Subcutaneous abdominal adipose tissue (tissue), 5 donors: Measurements from ENCODE around the gene IL34.
"Not testable (repeated sequence)": the region's sequence is repeated elsewhere in the genome, so short reads cannot be mapped to it uniquely, and the experiment has no call there.

Experiments
- H3K27ac ChIP-seq: one replicate; pipeline ENCODE4 v1.7.0; 2013; ENCODE audit warnings: low read depth, mild to moderate bottlenecking, inconsistent platforms, low read length, moderate library complexity
- H3K27me3 ChIP-seq, 5 donors: one replicate each; pipeline ENCODE4 v1.7.0; 2013; ENCODE audit warnings: low read length in 5 of 5, inconsistent platforms in 1 of 5; ENCODE audit not compliant: control insufficient read depth in 5 of 5, insufficient read depth in 4 of 5
- H3K36me3 ChIP-seq, 5 donors: one replicate each; pipeline ENCODE4 v1.7.0; 2013; ENCODE audit warnings: low read length in 5 of 5; ENCODE audit not compliant: control insufficient read depth in 5 of 5, insufficient read depth in 5 of 5
- H3K4me1 ChIP-seq, 5 donors: one replicate each; pipeline ENCODE4 v1.7.0; 2013; ENCODE audit warnings: low read length in 5 of 5, mild to moderate bottlenecking in 3 of 5, moderate library complexity in 1 of 5; ENCODE audit not compliant: control insufficient read depth in 5 of 5, insufficient read depth in 5 of 5
- H3K4me3 ChIP-seq, 5 donors: one replicate each; pipeline ENCODE4 v1.7.0; 2013; ENCODE audit warnings: low read length in 5 of 5, low read depth in 1 of 5
- H3K9ac ChIP-seq, 5 donors: one replicate each; pipeline ENCODE4 v1.7.0; 2013; ENCODE audit warnings: low read length in 5 of 5, mild to moderate bottlenecking in 4 of 5, moderate library complexity in 3 of 5
- H3K9me3 ChIP-seq, 5 donors: one replicate each; pipeline ENCODE4 v1.7.0; 2013; ENCODE audit warnings: low read length in 5 of 5; ENCODE audit not compliant: control insufficient read depth in 5 of 5
- donor health status: healthy.
- donor health status: healthy.
- donor health status: healthy.
- donor health status: healthy.
- donor health status: healthy.

The IL34 gene

DNA sequence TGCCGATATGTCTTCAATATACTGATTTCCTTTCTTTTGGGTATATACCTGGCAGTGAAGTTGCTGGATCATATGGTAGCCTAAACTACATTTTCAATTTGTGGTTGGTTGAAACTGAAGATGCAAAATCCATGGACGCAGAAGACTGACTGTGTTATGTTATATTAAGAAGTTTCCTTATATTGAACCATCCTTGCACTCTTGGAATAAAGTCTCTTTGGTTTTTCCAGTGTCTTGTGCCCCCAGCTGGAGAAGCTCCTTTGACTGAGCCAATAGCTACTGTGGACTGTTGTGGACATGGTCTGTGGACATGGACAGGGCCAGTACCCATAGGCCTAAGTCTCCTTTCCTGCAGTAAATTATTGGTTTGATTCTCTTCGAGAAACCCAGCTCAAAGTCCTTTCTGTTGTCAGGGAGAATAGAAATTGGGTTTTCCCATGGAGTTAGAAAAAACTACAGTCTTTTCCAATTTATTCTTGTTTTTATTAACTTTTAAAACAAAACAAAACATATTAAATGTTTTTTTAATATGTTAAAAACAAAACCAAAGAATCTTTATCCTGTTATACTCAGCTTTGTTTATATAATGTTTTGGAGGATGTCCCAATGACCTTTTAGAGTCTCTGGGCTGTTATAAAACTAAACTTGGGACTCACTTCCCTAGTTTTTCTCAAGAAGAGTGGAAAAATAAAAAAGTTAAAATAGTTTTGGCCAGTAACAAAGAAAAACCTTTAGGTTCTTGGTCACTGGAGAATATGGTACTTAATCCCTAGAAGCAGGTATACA, 15.2 kb upstream of the IL34 start:
- no peaks in the 10 kb centered on the region for H3K27me3 ChIP-seq
- H3K4me1 ChIP-seq, result no peaks in the 10 kb centered on the region
- no peak overlapping the region for H3K27ac ChIP-seq
- no peaks in the 10 kb centered on the region for H3K36me3 ChIP-seq
- peaks cover 0 to 7% (median 4%) of the 10 kb centered on the region in 5 donors for H3K9me3 ChIP-seq
- H3K9ac ChIP-seq, result no peak overlapping the region
- no peak overlapping the region for H3K4me3 ChIP-seq

- Histone ChIP-seq H3K27ac (no peak overlapping the region), H3K36me3 (no peaks in the 10 kb centered on the region), H3K4me1 (no peaks in the 10 kb centered on the region), H3K27me3 (no peaks in the 10 kb centered on the region), H3K9ac (no peak overlapping the region), H3K9me3 (peaks cover 0 to 7% (median 4%) of the 10 kb centered on the region in 5 donors), H3K4me3 (no peak overlapping the region)
Measured at GRCh38 chr16:70632273-70632672, 14.1 kb upstream of the IL34 start.

GRCh38 chr16:70633617-70634016, 12.7 kb upstream of the IL34 start:
- H3K27me3 ChIP-seq, H3K36me3 ChIP-seq, H3K9me3 ChIP-seq, H3K27ac ChIP-seq, H3K4me1 ChIP-seq, H3K4me3 ChIP-seq, H3K9ac ChIP-seq: not testable (repeated sequence)

DNA sequence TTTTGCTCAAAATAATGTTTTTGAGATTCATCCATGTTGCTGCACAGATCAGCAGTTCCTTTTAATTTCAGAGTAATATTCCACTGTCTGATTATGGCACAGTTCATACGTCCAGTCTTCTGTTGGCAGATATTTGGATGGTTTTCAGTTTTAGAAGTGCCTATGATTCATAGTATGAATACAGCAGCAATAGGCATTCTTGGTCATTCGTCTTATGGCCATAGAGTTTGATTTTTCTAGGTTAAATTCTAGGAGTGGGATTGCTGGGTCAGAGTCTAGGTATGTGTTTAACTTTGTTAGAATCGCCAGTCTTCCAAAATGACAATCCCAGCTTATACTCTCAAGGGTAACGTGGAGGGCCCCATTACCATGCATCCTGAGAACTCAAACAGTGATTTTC, 11.5 kb upstream of the IL34 start:
- H3K27ac ChIP-seq, result no peak overlapping the region

GRCh38 chr16:70635336-70636016, 10.9 kb upstream of the IL34 start:
- Histone ChIP-seq H3K4me3 (no peak overlapping the region), H3K36me3 (no peaks in the 10 kb centered on the region), H3K9ac (no peak overlapping the region), H3K4me1 (peaks cover 0 to 7% (median 5%) of the 10 kb centered on the region in 5 donors), H3K9me3 (peaks cover 0 to 7% (median 4%) of the 10 kb centered on the region in 5 donors), H3K27ac (no peak overlapping the region), H3K27me3 (no peaks in the 10 kb centered on the region)

More for the DNA sequence above, 11.5 kb upstream of the IL34 start:
- Histone ChIP-seq H3K9me3 (peaks cover 0 to 7% (median 4%) of the 10 kb centered on the region in 5 donors), H3K27me3 (no peaks in the 10 kb centered on the region), H3K4me1 (peaks cover 0 to 7% (median 5%) of the 10 kb centered on the region in 5 donors), H3K36me3 (no peaks in the 10 kb centered on the region), H3K4me3 (no peak overlapping the region), H3K9ac (no peak overlapping the region)

DNA sequence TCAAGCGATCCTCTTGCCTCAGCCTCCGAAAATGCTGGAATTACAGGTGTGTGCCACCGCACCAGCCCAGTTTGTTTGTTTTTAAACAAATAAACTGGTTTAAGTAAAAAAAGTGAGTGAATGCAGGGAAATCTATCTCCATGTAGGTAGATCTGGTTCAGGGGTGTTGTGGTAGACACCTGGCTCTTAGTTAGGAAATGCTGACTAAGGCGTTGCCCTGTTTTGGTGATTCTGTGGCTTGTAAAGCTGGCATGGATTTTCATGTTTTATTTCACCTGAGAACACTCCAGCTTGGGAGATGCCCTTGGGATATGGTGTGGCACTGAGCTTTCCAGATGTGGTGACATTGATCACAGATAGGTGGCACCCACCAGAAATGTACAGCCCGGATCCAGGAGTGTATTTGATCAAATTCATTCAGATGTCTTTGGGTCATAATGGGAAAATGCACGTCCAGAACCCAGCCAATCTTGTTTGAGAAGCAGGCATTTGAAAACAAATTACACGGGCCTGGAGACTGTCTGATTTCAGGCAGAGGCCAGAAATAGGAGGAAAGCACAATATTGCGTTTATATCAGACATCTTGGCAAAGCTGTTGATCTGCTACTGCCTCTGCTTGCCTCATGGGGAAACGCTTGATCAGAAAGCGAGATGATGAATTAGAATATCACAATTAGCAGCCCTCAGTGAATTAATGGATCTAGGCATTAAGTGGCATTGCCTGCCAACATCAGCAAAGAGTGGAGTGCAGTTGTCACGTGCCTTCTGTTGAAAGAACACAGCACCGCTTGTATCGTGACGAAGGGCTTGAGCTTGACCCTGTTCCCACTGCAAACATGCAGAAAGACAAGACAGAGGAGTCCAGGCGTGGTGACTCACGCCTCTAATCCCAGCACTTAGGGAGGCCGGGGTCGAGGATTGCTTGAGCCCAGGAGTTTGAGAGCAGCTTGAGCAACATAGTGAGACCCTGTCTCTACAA, 7.3 kb upstream of the IL34 start:
- no peaks in the 10 kb centered on the region for H3K9me3 ChIP-seq
- no peak overlapping the region for H3K9ac ChIP-seq
- H3K27me3 ChIP-seq, result no peaks in the 10 kb centered on the region
- H3K27ac ChIP-seq, result no peak overlapping the region
- H3K4me1 ChIP-seq, result peaks cover 0 to 7% (median 5%) of the 10 kb centered on the region in 5 donors
- H3K4me3 ChIP-seq, result peak overlapping the region in 2 of 5 donors; percentile 1 to 52
- H3K36me3 ChIP-seq, result no peaks in the 10 kb centered on the region

DNA sequence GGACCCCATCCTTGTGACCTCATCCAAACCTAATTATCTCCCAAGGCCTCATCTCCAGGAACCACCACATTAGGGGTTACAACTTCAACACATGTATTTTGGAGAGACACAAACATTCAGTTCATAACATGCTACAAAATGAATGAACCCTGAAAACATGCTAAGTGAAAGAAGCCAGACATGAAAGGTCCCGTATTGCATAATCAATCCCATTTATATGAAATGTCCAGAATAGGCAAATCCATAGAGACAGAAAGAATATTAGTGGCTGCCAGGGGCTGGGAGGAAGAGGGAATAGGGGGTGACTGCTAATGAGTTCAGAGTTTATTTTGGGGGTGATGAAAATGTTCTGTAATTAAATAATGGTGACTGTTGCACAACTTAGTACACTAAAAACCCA, 3.7 kb upstream of the IL34 start:
- Histone ChIP-seq H3K4me3 (no peak overlapping the region), H3K36me3 (no peaks in the 10 kb centered on the region), H3K27me3 (no peaks in the 10 kb centered on the region), H3K9ac (no peak overlapping the region), H3K9me3 (no peaks in the 10 kb centered on the region), H3K27ac (no peak overlapping the region), H3K4me1 (peaks cover 0 to 14% (median 5%) of the 10 kb centered on the region in 5 donors)

GRCh38 chr16:70643264-70643663, 3.1 kb upstream of the IL34 start:
- H3K36me3 ChIP-seq, H3K27ac ChIP-seq, H3K27me3 ChIP-seq, H3K4me3 ChIP-seq, H3K9me3 ChIP-seq, H3K9ac ChIP-seq: not testable (repeated sequence)
- H3K4me1 ChIP-seq, result peaks cover 0 to 14% (median 5%) of the 10 kb centered on the region in 5 donors

DNA sequence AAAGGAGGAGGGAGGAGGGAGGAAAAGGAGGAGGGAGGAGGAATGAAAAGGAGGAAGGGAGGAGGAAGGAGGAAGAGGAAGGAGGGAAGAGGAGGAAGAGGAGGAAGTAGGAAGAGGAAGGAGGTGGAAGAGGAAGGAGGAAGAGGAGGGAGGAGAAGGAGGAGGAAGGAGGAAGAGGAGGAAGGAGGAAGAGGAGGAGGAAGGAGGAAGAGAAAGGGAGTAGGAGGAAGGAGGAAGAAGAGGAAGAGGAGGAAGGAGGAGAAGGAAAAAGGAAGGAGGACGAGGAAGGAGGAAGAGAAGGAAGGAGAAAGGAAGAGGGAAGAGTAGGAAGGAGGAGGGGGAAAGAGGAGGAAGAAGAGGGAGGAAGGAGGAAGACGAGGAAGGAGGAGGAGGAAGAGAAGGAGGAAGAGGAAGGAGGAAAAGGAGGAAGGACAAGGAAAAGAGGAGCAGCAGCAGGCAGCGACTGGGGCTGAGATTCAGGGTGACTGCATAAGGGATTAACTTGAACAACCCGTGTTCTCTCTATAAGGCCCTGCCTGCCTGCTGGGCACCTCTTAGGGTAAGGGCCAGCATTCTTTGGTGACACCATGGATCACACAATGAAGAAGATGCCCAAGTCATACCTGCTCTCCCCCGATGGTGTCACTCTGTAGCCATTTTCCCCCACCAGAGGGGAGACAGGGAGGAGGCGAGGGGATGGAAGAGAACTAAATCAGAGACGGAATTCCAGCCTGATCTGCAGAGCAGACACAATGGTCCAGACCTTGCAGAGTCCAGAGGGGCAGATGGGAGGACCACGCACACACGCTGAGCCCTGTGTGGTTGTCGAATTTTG, 1.4 kb upstream of the IL34 start:
- Histone ChIP-seq H3K9me3 (no peaks in the 10 kb centered on the region), H3K4me1 (peaks cover 0 to 7% (median 0%) of the 10 kb centered on the region in 5 donors), H3K4me3 (no peak overlapping the region), H3K9ac (no peak overlapping the region), H3K27ac (no peak overlapping the region), H3K27me3 (no peaks in the 10 kb centered on the region), H3K36me3 (no peaks in the 10 kb centered on the region)
